Measurements from ENCODE around the gene MBTPS1.

The MBTPS1 gene

GRCh38 chr16:84116720-84117493 lies at the start of gene MBTPS1:
MBTPS1 (minus strand) TSS chr16:84116942; CDS start chr16:84101783, 15,159 bp downstream.
- peak; percentile 95 for DNase-seq

GRCh38 chr16:84165746-84166145 lies 49.0 kb upstream of the MBTPS1 start:
- no peak for DNase-seq

GRCh38 chr16:84161801-84162200 lies 45.1 kb upstream of the MBTPS1 start:
- no peak for DNase-seq

- no peak for DNase-seq
Observed at GRCh38 chr16:84161037-84161436, 44.3 kb upstream of the MBTPS1 start.

GRCh38 chr16:84159800-84160199 lies 43.1 kb upstream of the MBTPS1 start:
- no peak for DNase-seq

GRCh38 chr16:84159007-84159406 lies 42.3 kb upstream of the MBTPS1 start:
- DNase-seq, result no peak

- DNase-seq, result no peak
Observed at GRCh38 chr16:84156342-84156784, 39.6 kb upstream of the MBTPS1 start.

GRCh38 chr16:84155771-84156170 lies 39.0 kb upstream of the MBTPS1 start:
- no peak for DNase-seq

GRCh38 chr16:84155226-84155625 lies 38.5 kb upstream of the MBTPS1 start:
- no peak for DNase-seq

GRCh38 chr16:84153660-84154214 lies 37.0 kb upstream of the MBTPS1 start:
- DNase-seq, result no peak

- no peak for DNase-seq
Observed at GRCh38 chr16:84150926-84151325, 34.2 kb upstream of the MBTPS1 start.

GRCh38 chr16:84144859-84145639 lies 28.3 kb upstream of the MBTPS1 start, which contains the start of the genes DNAAF1 and HSDL1:
DNAAF1 (plus strand) TSS chr16:84145308; CDS start chr16:84145441, 133 bp downstream.
HSDL1 (minus strand) TSS chr16:84145177; CDS start chr16:84131321, 13,856 bp downstream.
- DNase-seq, result peak; percentile 65

GRCh38 chr16:84144209-84144858 lies 27.6 kb upstream of the MBTPS1 start:
- peak; percentile 14 for DNase-seq

- no peak for DNase-seq
Observed at GRCh38 chr16:84143784-84144199, 27.1 kb upstream of the MBTPS1 start.

- no peak for DNase-seq
Observed at GRCh38 chr16:84143081-84143480, 26.3 kb upstream of the MBTPS1 start.

GRCh38 chr16:84141143-84141670 lies 24.5 kb upstream of the MBTPS1 start:
- no peak for DNase-seq

- DNase-seq, result no peak
Observed at GRCh38 chr16:84139628-84140258, 23.0 kb upstream of the MBTPS1 start.

GRCh38 chr16:84138824-84139627 lies 22.3 kb upstream of the MBTPS1 start:
- no peak for DNase-seq

GRCh38 chr16:84138500-84138823 lies 21.7 kb upstream of the MBTPS1 start:
- no peak for DNase-seq

GRCh38 chr16:84137769-84138357 lies 21.1 kb upstream of the MBTPS1 start:
- DNase-seq, result no peak

- DNase-seq, result no peak
Observed at GRCh38 chr16:84137287-84137686, 20.5 kb upstream of the MBTPS1 start.
